Lung (tissue), 12 donors: ENCODE data around the gene CCDC134. TPM values are rescaled to one million over a fixed set of nuclear protein-coding genes. Genes with fewer than 3 reads are reported as not detected.

Experiments
- ATAC-seq: fragments of 200-7000 bp; cut with Tn5 transposase; one replicate; pipeline ENCODE4 v1.9.1; 2020; ENCODE audit warnings: moderate number of reproducible peaks; ENCODE audit not compliant: insufficient read depth, low FRiP score
- DNase-seq, 3 donors: peaks; one replicate each; pipeline ENCODE4 v3.0.0-alpha.2; 2013 to 2017
- H3K27ac ChIP-seq, 2 donors: one replicate each; pipeline ENCODE4 v1.5.1; 2013; ENCODE audit warnings: mild to moderate bottlenecking in 2 of 2, moderate library complexity in 2 of 2, control low read depth in 1 of 2, inconsistent platforms in 1 of 2, low read depth in 1 of 2, low read length in 1 of 2
- H3K27me3 ChIP-seq, 3 donors: one replicate each; pipeline ENCODE4 v1.5.1; 2013; ENCODE audit warnings: low read length in 2 of 3; ENCODE audit not compliant: control insufficient read depth in 3 of 3, insufficient read depth in 3 of 3
- H3K36me3 ChIP-seq, 4 donors: one replicate each; pipeline ENCODE4 v1.5.1; 2013; ENCODE audit warnings: low read length in 4 of 4, mild to moderate bottlenecking in 1 of 4, moderate library complexity in 1 of 4; ENCODE audit not compliant: control insufficient read depth in 4 of 4, insufficient read depth in 4 of 4
- H3K4me1 ChIP-seq, 5 donors: one replicate each; pipeline ENCODE4 v1.5.1; 2013; ENCODE audit warnings: low read length in 5 of 5, mild to moderate bottlenecking in 2 of 5, moderate library complexity in 1 of 5; ENCODE audit not compliant: control insufficient read depth in 5 of 5, insufficient read depth in 5 of 5
- H3K4me3 ChIP-seq: one replicate; pipeline ENCODE4 v1.5.1; 2013; ENCODE audit warnings: mild to moderate bottlenecking, control low read depth, moderate library complexity
- H3K9ac ChIP-seq, 2 donors: one replicate each; pipeline ENCODE4 v1.5.1; 2013; ENCODE audit warnings: low read length in 2 of 2, control low read depth in 1 of 2; ENCODE audit not compliant: insufficient read depth in 1 of 2
- H3K9me3 ChIP-seq, 4 donors: one replicate each; pipeline ENCODE4 v1.5.1; 2013; ENCODE audit warnings: low read length in 3 of 4, mild to moderate bottlenecking in 1 of 4, moderate library complexity in 1 of 4; ENCODE audit not compliant: control insufficient read depth in 4 of 4, insufficient read depth in 3 of 4
- CTCF ChIP-seq: IDR thresholded peaks from 2 replicates; pipeline ENCODE4 v1.5.1; 2012; ENCODE audit warnings: mild to moderate bottlenecking; ENCODE audit errors: control extremely low read depth, extremely low read depth
- WGBS, 2 donors: extraction: QIAGEN DNeasy Blood & Tissue Kit; methylation state at CpG; one replicate each; pipeline ENCODE4 v1.1.7; 2013; 5-methylcytosine and 5-hydroxymethylcytosine counted together
- polyA plus RNA-seq, 2 donors: library from polyadenylated mRNA; stranded (reverse); fragments of 200-250 nt; gene quantifications; one replicate each; pipeline ENCODE4 v1.2.1, GENCODE V29; 2013
- total RNA-seq, 2 donors: library from RNA; depleted of rRNA in 1 of 2; stranded (reverse); fragments of >200 nt in 1 of 2; gene quantifications; one replicate each; pipeline ENCODE4 v1.2.1, GENCODE V29; 2014 to 2021
- donor health status: control.
- donor health status: control.
- donor health status: Bipolar disorder and iron deficiency.
- donor health status: healthy.
- donor health status: DM: yes; HTN: yes; CAD: no.

CCDC134 gene
- total and polyA plus RNA-seq, 4 donors: 2.5 to 10.6 (median 7.0) TPM

GRCh38 chr22:41831828-41832552, 31.5 kb downstream of the CCDC134 start:
- Histone ChIP-seq H3K27me3 (no peaks in the 10 kb centered on the region), H3K9me3 (no peaks in the 10 kb centered on the region), H3K4me1 (peaks cover 0 to 25% (median 2%) of the 10 kb centered on the region in 5 donors), H3K27ac (peak overlapping the region; percentile 95 to 96), H3K4me3 (peak overlapping the region; percentile 43), H3K9ac (peak overlapping the region; percentile 0 to 91), H3K36me3 (peaks cover 0 to 7% (median 3%) of the 10 kb centered on the region in 4 donors)
- 10 to 11% methylated on average over 17 of the region's 17 CpGs for WGBS, 2 donors
- ATAC-seq: no peak
- DNase-seq: no peak
- no peak for TF ChIP-seq CTCF

GRCh38 chr22:41832553-41833368, 32.3 kb downstream of the CCDC134 start, which contains the start of gene SREBF2:
TSS of gene SREBF2 (plus strand) at chr22:41833105. CDS start at chr22:41833271, 166 bp downstream.
- peak within 1 kb of the TSS; percentile 96 to 98 for H3K27ac ChIP-seq
- H3K36me3 ChIP-seq: peaks cover 0 to 7% (median 3%) of the 10 kb centered on the region in 4 donors
- peak; percentile 100 for DNase-seq
- peak within 1 kb of the TSS; percentile 11 to 91 for H3K9ac ChIP-seq
- TF ChIP-seq CTCF: no peak
- WGBS, 2 donors: 1% methylated on average over 63 to 75 of the region's 75 CpGs
- H3K27me3 ChIP-seq: no peaks in the 10 kb centered on the region
- H3K4me3 ChIP-seq: peak within 1 kb of the TSS; percentile 80
- no peaks in the 10 kb centered on the region for H3K9me3 ChIP-seq
- ATAC-seq: peak; percentile 96
- peaks cover 0 to 17% (median 0%) of the 10 kb centered on the region in 5 donors for H3K4me1 ChIP-seq

- Histone ChIP-seq H3K27me3 (no peaks in the 10 kb centered on the region), H3K4me1 (peaks cover 0 to 16% (median 1%) of the 10 kb centered on the region in 5 donors), H3K9me3 (no peaks in the 10 kb centered on the region), H3K27ac (peak overlapping the region; percentile 96 to 98), H3K9ac (peak overlapping the region; percentile 11 to 61), H3K4me3 (peak overlapping the region; percentile 80), H3K36me3 (peaks cover 0 to 7% (median 3%) of the 10 kb centered on the region in 4 donors)
- 0% methylated on average over 47 to 86 of the region's 86 CpGs for WGBS, 2 donors
- no peak for ATAC-seq
- peak; percentile 45 to 58 (median 46) for DNase-seq
- no peak for TF ChIP-seq CTCF
Measured at GRCh38 chr22:41833369-41834004, 33.0 kb downstream of the CCDC134 start.
